PC-3 (cell line): Measurements from ENCODE around the gene CSMD2. TPM values are rescaled to one million over a fixed set of nuclear protein-coding genes. Genes with fewer than 3 reads are reported as not detected.

Experiments used
- ATAC-seq: fragments of 200-7000 bp; cut with Tn5 transposase; 2 replicates; pipeline ENCODE4 v1.9.1; 2020; ENCODE audit warnings: mild to moderate bottlenecking, moderate library complexity
- BruUV-seq: library from RNA; stranded (reverse); fragments of 400-500 nt; replicated peaks from 2 replicates; lab custom pipeline; 2021; lab: Mats Ljungman, UMichigan
- CTCF ChIA-PET: fragments of 300-600 bp; sonication (Branson Sonifier 250); formaldehyde crosslinking; loops from one replicate; lab custom pipeline; 2022; ENCODE audit warnings: antibody characterized with exemption; lab: Charles Lee
- POLR2A ChIA-PET: fragments of 300-600 bp; sonication (Branson Sonifier 250); formaldehyde crosslinking; loops from one replicate; lab custom pipeline; 2022; ENCODE audit warnings: antibody characterized with exemption; ENCODE audit not compliant: unreplicated experiment; lab: Charles Lee
- DNase-seq: peaks from one replicate; pipeline ENCODE4 v3.0.0-alpha.2; 2015
- H2AFZ ChIP-seq: fragments of 300-600 bp; sonication (generic); 2 replicates; pipeline ENCODE4 v1.6.0; 2016; ENCODE audit warnings: antibody characterized with exemption, low read length
- H3F3A ChIP-seq: fragments of 300-600 bp; sonication (generic); one replicate; pipeline ENCODE4 v1.6.0; 2017; ENCODE audit warnings: antibody characterized with exemption, low read length, control low read depth, mild to moderate bottlenecking; ENCODE audit not compliant: unreplicated experiment
- H3K27ac ChIP-seq: fragments of 300-600 bp; sonication (generic); 2 replicates; pipeline ENCODE4 v1.5.1; 2016; ENCODE audit warnings: mild to moderate bottlenecking, low read length
- H3K27me3 ChIP-seq: fragments of 300-600 bp; sonication (generic); 2 replicates; pipeline ENCODE4 v1.6.1; 2016; ENCODE audit warnings: low read length, mixed read lengths
- H3K36me3 ChIP-seq: fragments of 300-600 bp; sonication (generic); 2 replicates; pipeline ENCODE4 v1.6.1; 2016; ENCODE audit warnings: low read depth, mixed run types, low read length, mixed read lengths
- H3K4me1 ChIP-seq: fragments of 300-600 bp; sonication (generic); 2 replicates; pipeline ENCODE4 v1.5.1; 2016; ENCODE audit warnings: low read length; ENCODE audit not compliant: insufficient read depth
- H3K4me2 ChIP-seq: fragments of 300-600 bp; sonication (generic); 2 replicates; pipeline ENCODE4 v1.6.0; 2016; ENCODE audit warnings: low read length
- H3K4me3 ChIP-seq: fragments of 300-600 bp; sonication (generic); 2 replicates; pipeline ENCODE4 v1.5.1; 2016; ENCODE audit warnings: mild to moderate bottlenecking, low read length, mixed read lengths
- H3K79me2 ChIP-seq: fragments of 300-600 bp; sonication (generic); 2 replicates; pipeline ENCODE4 v1.6.1; 2017; ENCODE audit warnings: low read length, mixed read lengths
- H3K9ac ChIP-seq: fragments of 300-600 bp; sonication (generic); 2 replicates; pipeline ENCODE4 v1.6.0; 2016; ENCODE audit warnings: mild to moderate bottlenecking, low read length
- H3K9me2 ChIP-seq: fragments of 300-600 bp; sonication (generic); replicated peaks from 2 replicates; pipeline ENCODE4 v1.6.1; 2016; ENCODE audit warnings: mixed run types, low read length, mixed read lengths
- H3K9me3 ChIP-seq: fragments of 300-600 bp; sonication (generic); 2 replicates; pipeline ENCODE4 v1.6.1; 2016; ENCODE audit warnings: low read length, mixed read lengths
- H4K20me1 ChIP-seq: fragments of 300-600 bp; sonication (generic); 2 replicates; pipeline ENCODE4 v1.6.1; 2016; ENCODE audit warnings: low read length, mixed read lengths
- CTCF ChIP-seq: fragments of 300-600 bp; sonication (generic); conservative IDR thresholded peaks from 2 replicates; pipeline ENCODE4 v1.5.1; 2017; ENCODE audit warnings: antibody characterized with exemption, low read depth, mild to moderate bottlenecking, low read length
- EZH2 ChIP-seq: fragments of 300-600 bp; sonication (generic); IDR thresholded peaks from one replicate; pipeline ENCODE4 v1.6.1; 2017; ENCODE audit warnings: antibody characterized with exemption, mild to moderate bottlenecking, low read length; ENCODE audit not compliant: unreplicated experiment
- EZH2phosphoT487 ChIP-seq: fragments of 300-600 bp; sonication (generic); IDR thresholded peaks from 2 replicates; pipeline ENCODE4 v1.6.1; 2018; ENCODE audit warnings: mild to moderate bottlenecking, antibody characterized with exemption, low read length, borderline replicate concordance
- intact Hi-C: fragments of 100-400 bp; cut with micrococcal nuclease; formaldehyde crosslinking; loops from 2 replicates; pipeline ENCODE4 v1.9.0; 2023
- total RNA-seq: library from RNA; depleted of rRNA; stranded (reverse); fragments of >200 nt; gene quantifications from 2 replicates; pipeline ENCODE4 v1.2.3, GENCODE V29; 2014

Gene CSMD2
- total RNA-seq, 1 experiment from 2014 or later = not detected

DNA sequence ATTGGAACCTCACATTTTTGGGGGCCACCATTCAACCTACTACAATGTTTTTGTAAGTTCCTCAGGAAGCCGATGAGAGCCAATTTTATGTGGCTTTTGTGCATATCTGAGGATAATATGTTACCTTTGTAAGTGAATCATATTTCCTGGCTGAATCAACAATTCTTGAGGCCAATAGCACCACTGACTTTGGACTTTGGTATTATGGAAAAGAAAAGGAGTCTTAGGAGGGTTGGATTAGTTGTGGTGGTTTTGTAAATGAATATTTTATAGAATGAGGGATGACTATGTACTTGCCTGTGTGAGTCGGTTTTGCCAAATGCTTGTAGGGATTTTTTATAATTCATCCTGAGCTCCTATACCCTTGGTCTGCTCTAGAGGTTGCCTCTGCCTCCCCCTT is 482.7 kb downstream of the CSMD2 start:
- Histone ChIP-seq H3K27me3 (peaks cover 44% of the 10 kb centered on the region), H3K9me2 (no peaks in the 10 kb centered on the region), H2AFZ (no peak overlapping the region), H3K79me2 (no peaks in the 10 kb centered on the region), H4K20me1 (no peaks in the 10 kb centered on the region), H3F3A (no peaks in the 10 kb centered on the region), H3K4me2 (no peak overlapping the region), H3K4me3 (no peak overlapping the region), H3K27ac (no peak overlapping the region), H3K4me1 (no peaks in the 10 kb centered on the region), H3K36me3 (no peaks in the 10 kb centered on the region), H3K9me3 (no peaks in the 10 kb centered on the region), H3K9ac (no peak overlapping the region)
- DNase-seq (peak; percentile 3), ATAC-seq (no peak)
- intact Hi-C loops = no loop called here
- no TSS peak for BruUV-seq
- POLR2A ChIA-PET = no interaction called here
- CTCF ChIA-PET = no interaction called here
- TF ChIP-seq EZH2 (no peak), EZH2phosphoT487 (no peak), CTCF (no peak)

DNA sequence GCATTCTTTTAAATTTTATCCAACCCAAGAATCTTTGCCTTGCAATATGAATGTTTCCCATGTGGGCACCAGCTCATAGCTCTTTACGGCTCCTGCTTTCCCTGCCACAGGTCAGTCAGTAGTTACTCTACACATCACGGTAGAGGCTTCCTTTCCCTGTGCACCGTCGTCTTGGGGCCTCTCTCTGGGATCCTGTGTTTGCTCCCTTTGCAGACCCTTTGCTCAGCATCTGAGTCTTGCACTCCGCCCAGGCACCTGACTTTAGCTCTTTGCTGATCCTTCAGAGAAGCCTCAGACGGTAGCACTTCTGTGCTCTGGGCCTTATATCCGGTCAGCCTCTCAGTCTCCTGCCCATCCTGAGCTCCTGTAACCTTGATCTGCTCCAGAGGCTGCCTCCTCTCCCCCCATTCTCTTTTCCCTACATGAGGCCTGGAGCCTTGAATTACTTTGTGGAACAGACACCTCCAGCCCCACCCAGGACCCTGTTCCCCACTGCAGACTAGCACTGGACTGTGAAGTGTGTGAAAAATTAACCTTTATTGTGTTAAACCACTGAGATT is 484.7 kb downstream of the CSMD2 start:
- CTCF ChIA-PET = no interaction called here
- no peak overlapping the region for H3K4me2 ChIP-seq
- POLR2A ChIA-PET = no interaction called here
- H3K9me3 ChIP-seq = no peaks in the 10 kb centered on the region
- no peaks in the 10 kb centered on the region for H3K79me2 ChIP-seq
- H3K27ac ChIP-seq = no peak overlapping the region
- no TSS peak for BruUV-seq
- H2AFZ ChIP-seq = no peak overlapping the region
- no peak for DNase-seq
- TF ChIP-seq EZH2phosphoT487 = no peak
- TF ChIP-seq EZH2 = no peak
- no peak for TF ChIP-seq CTCF
- H3K9me2 ChIP-seq = no peaks in the 10 kb centered on the region
- no peaks in the 10 kb centered on the region for H3F3A ChIP-seq
- no peaks in the 10 kb centered on the region for H4K20me1 ChIP-seq
- H3K36me3 ChIP-seq = no peaks in the 10 kb centered on the region
- peaks cover 32% of the 10 kb centered on the region for H3K27me3 ChIP-seq
- no peak overlapping the region for H3K4me3 ChIP-seq
- H3K9ac ChIP-seq = no peak overlapping the region
- intact Hi-C loops = no loop called here
- ATAC-seq = no peak
- H3K4me1 ChIP-seq = no peaks in the 10 kb centered on the region

DNA sequence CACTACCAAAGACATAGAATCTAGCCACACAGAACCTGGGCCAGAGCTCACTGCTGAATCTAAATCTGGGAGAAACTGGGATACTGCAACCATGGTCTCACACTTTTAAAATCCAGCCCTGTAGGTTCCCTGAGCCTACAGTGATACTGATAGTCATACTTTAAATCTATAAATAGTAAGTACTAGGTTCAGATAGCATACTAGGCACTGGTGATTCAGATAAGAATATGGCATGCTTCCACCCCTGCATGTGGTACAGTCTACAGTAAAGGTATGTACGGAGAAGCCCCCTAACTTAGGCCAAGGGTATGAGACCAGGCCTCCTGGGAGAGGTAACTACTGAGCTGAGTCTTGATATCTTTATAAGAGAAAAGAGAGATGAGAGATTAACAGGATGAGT is 494.5 kb downstream of the CSMD2 start:
- no peak overlapping the region for H3K27ac ChIP-seq
- H3K36me3 ChIP-seq = no peaks in the 10 kb centered on the region
- H3K9me3 ChIP-seq = no peaks in the 10 kb centered on the region
- H3K4me3 ChIP-seq = no peak overlapping the region
- H3K4me2 ChIP-seq = no peak overlapping the region
- no peaks in the 10 kb centered on the region for H3K79me2 ChIP-seq
- CTCF ChIA-PET = no interaction called here
- no peaks in the 10 kb centered on the region for H3K9me2 ChIP-seq
- no peak overlapping the region for H3K9ac ChIP-seq
- intact Hi-C loops = no loop called here
- no peak overlapping the region for H2AFZ ChIP-seq
- H3F3A ChIP-seq = no peaks in the 10 kb centered on the region
- ATAC-seq (no peak), DNase-seq (no peak)
- TF ChIP-seq CTCF (no peak), EZH2 (no peak), EZH2phosphoT487 (no peak)
- BruUV-seq = no TSS peak
- H4K20me1 ChIP-seq = no peaks in the 10 kb centered on the region
- H3K4me1 ChIP-seq = no peaks in the 10 kb centered on the region
- POLR2A ChIA-PET = no interaction called here
- peaks cover 51% of the 10 kb centered on the region for H3K27me3 ChIP-seq
